ENCODE data around the gene SLC25A39. TPM values are rescaled to one million over a fixed set of nuclear protein-coding genes. Genes with fewer than 3 reads are reported as not detected.

SLC25A39 gene
- total and polyA plus RNA-seq, 2 of the 4 experiments (the other 2 are of a cell fraction): 49.1 to 99.7 TPM

- WGBS, 2 experiments (ENCODE audit: extremely low coverage in 2 of 2, insufficient read length in 1 of 2): 53% methylated on average over 3 of the region's 17 CpGs; no CpG with 5 or more reads in 1 of the 2 experiments
- Histone ChIP-seq H4K5ac (ENCODE audit: low read depth, low read length) (no peak overlapping the region), H3K4me3 (ENCODE audit: insufficient read depth, low read depth, low read length) (no peak overlapping the region), H3K18ac (ENCODE audit: low read depth, low read length) (no peak overlapping the region), H3K36me3 (ENCODE audit: control insufficient read depth, insufficient read depth, low read length) (no peaks in the 10 kb centered on the region), H2BK120ac (ENCODE audit: low read depth, low read length) (no peak overlapping the region), H4K91ac (ENCODE audit: insufficient read depth, low read depth, low read length) (no peak overlapping the region), H3K27me3 (ENCODE audit: control insufficient read depth, insufficient read depth, low read length) (peaks cover 72% of the 10 kb centered on the region), H4K20me1 (ENCODE audit: insufficient read depth, low read length) (peaks cover 4% of the 10 kb centered on the region; the same call in 1 of the 2 replicates), H2AFZ (replicated peaks; ENCODE audit: low read length, poor library complexity) (no peak overlapping the region), H4K8ac (ENCODE audit: low read depth in 2 of 2, low read length in 2 of 2) (no peak overlapping the region), H2BK15ac (ENCODE audit: low read depth, low read length) (no peak overlapping the region), H3K9me3 (ENCODE audit: control insufficient read depth, insufficient read depth, low read length) (peaks cover 5% of the 10 kb centered on the region), H2BK20ac (ENCODE audit: low read depth, low read length) (no peak overlapping the region), H3K4me1 (ENCODE audit: control insufficient read depth, insufficient read depth, low read length) (peaks cover 8% of the 10 kb centered on the region; the same call in 1 of the 2 replicates), H3K9me1 (ENCODE audit: insufficient read depth, low read length) (no peaks in the 10 kb centered on the region; the same call in 1 of the 2 replicates), H2AK9ac (replicated peaks; ENCODE audit: low read depth, low read length, poor library complexity) (no peak overlapping the region), H2BK5ac (ENCODE audit: low read depth, low read length, poor library complexity, severe bottlenecking) (no peak overlapping the region), H3K23ac (ENCODE audit: low read depth, low read length) (no peak overlapping the region), H3K4ac (ENCODE audit: low read depth, low read length) (no peak overlapping the region), H3K56ac (ENCODE audit: extremely low read depth, insufficient read depth, low read length) (no peak overlapping the region), H3K9ac (ENCODE audit: low read depth, low read length) (no peak overlapping the region), H3K4me2 (ENCODE audit: low read depth, low read length) (no peak overlapping the region), H3K27ac (ENCODE audit: insufficient read depth, low read length) (no peak overlapping the region), H2AK5ac (ENCODE audit: low read depth, low read length) (no peak overlapping the region), H3K79me1 (ENCODE audit: low read depth in 1 of 2, low read length in 2 of 2) (no peaks in the 10 kb centered on the region), H3K14ac (replicated peaks; ENCODE audit: low read depth, low read length) (no peak overlapping the region)
- BruUV-seq (replicated peaks): no TSS peak
- TF ChIP-seq MAFK (IDR thresholded peaks at IDR 0.05; ENCODE audit: low read depth, low read length): no peak
- no peak for TF ChIP-seq NFE2L2 (IDR thresholded peaks at IDR 0.05; ENCODE audit: low read depth, low read length)
- no peak for TF ChIP-seq MAZ (IDR thresholded peaks at IDR 0.05; ENCODE audit: borderline replicate concordance, low read depth, low read length)
- TF ChIP-seq ELK1 (IDR thresholded peaks at IDR 0.05; ENCODE audit: borderline replicate concordance, low read depth, low read length): no peak
- no peak for TF ChIP-seq RCOR1 (IDR thresholded peaks at IDR 0.05; ENCODE audit: insufficient replicate concordance, low read length)
- no peak for TF ChIP-seq BHLHE40 (IDR thresholded peaks at IDR 0.05; ENCODE audit: low read depth, low read length)
- TF ChIP-seq POLR2A (IDR thresholded peaks at IDR 0.05; ENCODE audit: low read depth, low read length): no peak
- TF ChIP-seq FOS (IDR thresholded peaks at IDR 0.05; ENCODE audit: low read depth, low read length): no peak
- TF ChIP-seq USF2 (IDR thresholded peaks at IDR 0.05; ENCODE audit: low read depth, low read length): no peak
- no peak for TF ChIP-seq CTCF (conservative IDR thresholded peaks at IDR 0.05; ENCODE audit: low read depth, low read length)
- no peak for TF ChIP-seq RFX5 (IDR thresholded peaks at IDR 0.05; ENCODE audit: low read depth, low read length)
- TF ChIP-seq MXI1 (IDR thresholded peaks at IDR 0.05; ENCODE audit: borderline replicate concordance, low read depth, low read length): no peak
- TF ChIP-seq RAD21 (IDR thresholded peaks at IDR 0.05; ENCODE audit: low read length): no peak
- ATAC-seq (ENCODE audit: low read depth): no peak
- dilution Hi-C loops (cut with HindIII; ENCODE audit: low sequenced_read_pairs, unreplicated experiment) (no loop called here), in situ Hi-C loops (cut with MboI; ENCODE audit: low sequenced_read_pairs) (no loop called here), intact Hi-C loops (cut with micrococcal nuclease) (no loop called here)
- POLR2A ChIA-PET (ENCODE audit: unreplicated experiment): no interaction called here
- CTCF ChIA-PET: no interaction called here
- DNase-seq: no peak
Measured at GRCh38 chr17:44312396-44313104, 12.1 kb downstream of the SLC25A39 start.

All from IMR-90 (cell line).